Panc1 (cell line): ENCODE measurements around the gene MMP10.

Experiments used
- SIN3A ChIP-seq: IDR thresholded peaks from 2 replicates; pipeline ENCODE4 v1.6.1; 2012; ENCODE audit warnings: low read depth, mild to moderate bottlenecking, low read length, moderate library complexity, borderline replicate concordance; ENCODE audit not compliant: insufficient read depth
- TF ChIP-seq, protein P1 (sequence below): fragments of 450-650 bp; IDR thresholded peaks from 2 replicates; pipeline ENCODE4 v1.5.1; 2017; ENCODE audit warnings: mild to moderate bottlenecking

DNA sequence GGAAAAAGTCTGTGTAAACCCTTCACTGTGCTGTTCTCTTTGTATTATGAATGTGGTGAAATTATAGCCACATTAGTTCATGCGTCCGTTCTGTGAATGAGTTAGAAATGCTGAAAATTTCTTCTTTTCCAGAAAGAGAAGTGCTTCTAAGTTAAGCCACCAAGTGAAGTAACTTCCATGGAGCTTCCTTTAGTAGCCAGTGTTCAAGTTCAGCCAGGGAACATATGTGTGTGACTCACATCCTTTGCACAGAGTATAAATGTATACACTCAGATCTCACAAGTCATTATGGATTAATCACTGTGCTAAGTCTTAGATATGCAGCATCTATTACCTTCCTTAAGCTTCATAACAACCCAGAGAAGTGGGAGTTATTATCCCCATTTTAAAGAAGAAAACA is 52.5 kb downstream of the MMP10 start:
- TF ChIP-seq, protein P1, sequence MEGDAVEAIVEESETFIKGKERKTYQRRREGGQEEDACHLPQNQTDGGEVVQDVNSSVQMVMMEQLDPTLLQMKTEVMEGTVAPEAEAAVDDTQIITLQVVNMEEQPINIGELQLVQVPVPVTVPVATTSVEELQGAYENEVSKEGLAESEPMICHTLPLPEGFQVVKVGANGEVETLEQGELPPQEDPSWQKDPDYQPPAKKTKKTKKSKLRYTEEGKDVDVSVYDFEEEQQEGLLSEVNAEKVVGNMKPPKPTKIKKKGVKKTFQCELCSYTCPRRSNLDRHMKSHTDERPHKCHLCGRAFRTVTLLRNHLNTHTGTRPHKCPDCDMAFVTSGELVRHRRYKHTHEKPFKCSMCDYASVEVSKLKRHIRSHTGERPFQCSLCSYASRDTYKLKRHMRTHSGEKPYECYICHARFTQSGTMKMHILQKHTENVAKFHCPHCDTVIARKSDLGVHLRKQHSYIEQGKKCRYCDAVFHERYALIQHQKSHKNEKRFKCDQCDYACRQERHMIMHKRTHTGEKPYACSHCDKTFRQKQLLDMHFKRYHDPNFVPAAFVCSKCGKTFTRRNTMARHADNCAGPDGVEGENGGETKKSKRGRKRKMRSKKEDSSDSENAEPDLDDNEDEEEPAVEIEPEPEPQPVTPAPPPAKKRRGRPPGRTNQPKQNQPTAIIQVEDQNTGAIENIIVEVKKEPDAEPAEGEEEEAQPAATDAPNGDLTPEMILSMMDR, result no peak
- no peak for TF ChIP-seq SIN3A
